ENCODE measurements around the gene LYSMD1.
A peak's percentile ranks its signal among the peaks of the same experiment; 100 is the strongest.

Gene LYSMD1

DNA sequence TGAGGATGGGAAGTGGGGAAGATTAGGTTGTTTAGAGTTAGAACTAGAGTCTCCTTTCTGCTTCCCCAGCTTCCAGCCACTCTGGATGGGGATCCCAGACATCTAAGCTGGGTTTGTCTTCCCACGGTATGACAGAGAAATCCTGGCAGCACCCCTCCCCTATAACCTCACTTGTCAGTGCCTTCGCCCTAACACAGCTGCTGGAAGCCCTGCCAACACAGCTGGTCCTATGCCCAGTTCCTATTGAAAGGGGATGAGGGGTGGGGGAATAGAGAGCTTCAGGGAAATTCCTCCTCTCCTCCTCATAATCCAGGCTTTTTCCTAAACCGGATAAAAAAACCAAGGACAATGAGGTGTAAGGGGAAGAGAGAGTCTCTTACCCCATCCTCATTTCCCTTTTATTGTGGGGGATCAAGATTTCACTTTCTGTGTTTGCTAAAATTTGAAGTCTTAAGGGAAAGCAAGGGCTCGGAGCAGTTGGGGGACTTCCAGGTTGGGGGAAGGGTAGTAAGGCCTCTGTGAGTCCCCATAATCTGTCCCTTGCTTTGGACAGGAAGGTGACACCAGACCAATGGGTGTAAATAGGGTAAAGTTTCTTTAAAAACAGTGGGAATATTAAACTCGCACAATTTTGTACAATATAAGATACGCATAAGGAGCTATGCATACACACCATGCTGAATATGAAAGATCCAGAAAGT, 9.5 kb upstream of the LYSMD1 start:
- DNase-seq, result no peak

DNA sequence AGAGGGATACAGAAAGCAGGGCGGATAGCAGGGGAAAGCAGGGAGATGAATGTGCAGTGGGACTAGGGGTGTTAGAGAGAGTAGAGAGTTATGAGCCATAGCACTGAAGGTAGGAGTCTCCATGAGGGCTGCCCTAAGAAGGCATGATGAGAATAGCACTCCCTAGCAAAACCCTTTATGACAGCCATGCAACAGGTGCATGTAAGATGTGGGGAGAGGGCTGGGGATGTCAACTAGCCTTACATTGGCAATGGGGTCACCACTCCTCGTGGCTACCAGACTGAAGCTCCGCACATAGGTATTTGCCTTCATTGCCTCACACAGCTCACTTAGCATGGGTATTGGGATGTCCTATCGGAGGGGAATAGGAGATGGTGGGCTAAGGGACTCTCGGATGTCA, 5.5 kb upstream of the LYSMD1 start:
- DNase-seq, result no peak

DNA sequence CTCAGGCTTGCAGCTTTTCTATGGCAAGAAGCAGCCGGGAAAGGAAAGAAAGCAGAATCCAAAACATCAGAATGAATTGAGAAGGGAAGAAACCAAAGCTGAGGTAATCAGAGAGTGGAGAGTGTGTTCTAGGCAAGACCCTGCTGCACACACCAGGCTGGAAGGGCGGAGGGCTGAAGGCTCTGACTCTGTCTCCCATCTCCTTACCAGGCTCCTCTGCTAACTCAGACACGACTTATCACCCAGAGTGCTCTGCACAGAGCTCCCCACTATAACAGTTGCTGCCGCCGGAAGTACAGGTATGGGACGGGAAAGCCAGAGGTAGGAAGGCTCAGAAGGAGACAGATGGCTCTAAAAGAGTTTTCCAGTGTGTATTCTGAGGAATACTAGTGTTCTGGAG, 1.4 kb upstream of the LYSMD1 start:
- DNase-seq, result no peak

DNA sequence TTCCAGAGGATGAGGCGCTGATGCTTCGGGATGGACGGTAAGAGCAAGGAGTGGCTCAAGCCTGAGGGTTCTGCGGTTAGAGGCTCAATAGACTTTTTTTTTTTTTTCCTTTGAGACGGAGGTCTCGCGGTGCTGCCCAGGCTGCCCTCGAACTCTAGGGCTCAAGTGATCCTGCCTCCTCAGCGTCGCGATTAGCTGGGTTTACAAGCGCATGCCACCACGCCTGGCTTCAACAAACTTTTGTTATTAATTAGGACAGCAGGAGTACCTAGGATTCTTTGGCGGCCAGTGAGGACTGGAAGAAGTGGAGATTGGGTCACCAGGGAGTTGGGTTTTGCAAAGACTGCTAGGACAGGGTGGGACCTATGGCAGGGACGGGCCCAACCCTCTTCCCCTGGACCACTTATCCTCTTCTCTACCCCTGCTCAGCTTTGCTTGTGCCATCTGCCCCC, 829 bp upstream of the LYSMD1 start:
- no peak for DNase-seq

DNA sequence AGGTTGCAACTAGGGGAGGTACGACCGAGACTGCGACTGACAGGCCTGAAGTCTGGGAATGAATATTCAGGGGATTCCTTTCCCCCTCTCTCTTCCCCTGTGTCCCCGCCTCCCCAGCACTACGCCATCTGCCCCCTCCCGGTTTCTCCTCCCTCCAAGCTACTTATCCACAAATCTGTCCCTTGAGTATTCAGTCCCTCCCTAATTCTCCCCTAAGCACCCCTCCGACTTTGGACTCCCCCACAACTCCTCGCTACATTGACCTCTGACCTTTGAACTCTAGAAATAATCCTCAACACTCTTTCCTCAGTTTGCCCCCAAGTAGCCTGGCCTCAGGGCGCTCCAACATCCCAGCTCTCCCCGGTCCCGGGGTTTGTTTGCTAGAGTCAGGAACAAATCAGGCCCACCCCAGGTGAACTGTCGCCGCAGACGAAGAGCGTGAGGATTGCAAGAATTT, 393 bp downstream of the LYSMD1 start:
- DNase-seq, result no peak

DNA sequence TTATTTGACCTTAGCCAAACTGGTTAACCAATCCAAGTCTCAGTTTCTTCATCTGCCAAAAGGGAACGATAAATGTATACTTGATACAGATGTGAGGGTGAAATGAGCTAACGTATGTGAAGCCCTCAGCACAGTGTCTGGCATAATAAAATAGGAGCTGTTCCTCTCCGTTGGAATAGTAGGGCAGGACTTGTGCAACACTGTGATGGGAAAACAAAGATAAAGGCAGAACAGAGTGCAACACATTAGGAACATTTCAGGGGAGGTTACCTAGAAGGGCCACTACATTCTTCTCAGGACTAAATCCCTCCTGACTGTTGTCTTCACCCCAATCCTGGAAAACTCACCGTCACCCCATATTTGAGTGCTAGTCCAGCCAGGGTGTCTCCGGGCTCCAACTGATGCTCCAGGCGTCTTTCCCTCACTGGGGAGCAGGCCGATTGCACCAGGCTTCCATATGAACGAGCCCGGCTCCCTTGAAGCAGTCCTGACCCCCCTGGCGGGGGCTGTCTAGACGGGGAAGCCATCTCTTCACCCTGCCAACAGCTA, 896 bp downstream of the LYSMD1 start:
- DNase-seq, result no peak

DNA sequence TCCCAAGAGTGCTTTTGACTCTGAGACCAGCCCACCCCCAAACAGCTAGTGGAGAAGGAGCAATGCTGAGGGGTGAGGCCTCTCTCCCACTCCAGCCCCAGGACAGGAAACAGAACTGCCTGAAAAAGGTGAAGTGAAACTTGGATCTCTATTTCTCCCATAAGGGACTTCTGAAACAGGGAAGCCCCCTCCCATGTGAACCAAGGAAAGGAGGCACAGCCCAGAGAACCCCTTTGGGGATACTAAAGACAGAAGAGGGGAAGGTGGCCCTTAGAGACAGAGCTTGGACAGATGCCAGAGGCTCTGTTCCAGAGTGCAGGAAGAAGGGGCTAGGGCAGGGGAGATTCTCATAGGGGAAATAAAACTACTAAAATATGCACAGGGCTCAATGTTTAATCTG, 6.3 kb downstream of the LYSMD1 start:
- DNase-seq, result no peak

DNA sequence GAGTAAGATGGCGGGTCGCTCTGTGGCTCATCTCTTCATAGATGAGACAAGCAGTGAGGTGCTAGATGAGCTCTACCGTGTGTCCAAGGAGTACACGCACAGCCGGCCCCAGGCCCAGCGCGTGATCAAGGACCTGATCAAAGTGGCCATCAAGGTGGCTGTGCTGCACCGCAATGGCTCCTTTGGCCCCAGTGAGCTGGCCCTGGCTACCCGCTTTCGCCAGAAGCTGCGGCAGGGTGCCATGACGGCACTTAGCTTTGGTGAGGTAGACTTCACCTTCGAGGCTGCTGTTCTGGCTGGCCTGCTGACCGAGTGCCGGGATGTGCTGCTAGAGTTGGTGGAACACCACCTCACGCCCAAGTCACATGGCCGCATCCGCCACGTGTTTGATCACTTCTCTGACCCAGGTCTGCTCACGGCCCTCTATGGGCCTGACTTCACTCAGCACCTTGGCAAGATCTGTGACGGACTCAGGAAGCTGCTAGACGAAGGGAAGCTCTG, 6.9 kb downstream of the LYSMD1 start:
- DNase-seq, result no peak

DNA sequence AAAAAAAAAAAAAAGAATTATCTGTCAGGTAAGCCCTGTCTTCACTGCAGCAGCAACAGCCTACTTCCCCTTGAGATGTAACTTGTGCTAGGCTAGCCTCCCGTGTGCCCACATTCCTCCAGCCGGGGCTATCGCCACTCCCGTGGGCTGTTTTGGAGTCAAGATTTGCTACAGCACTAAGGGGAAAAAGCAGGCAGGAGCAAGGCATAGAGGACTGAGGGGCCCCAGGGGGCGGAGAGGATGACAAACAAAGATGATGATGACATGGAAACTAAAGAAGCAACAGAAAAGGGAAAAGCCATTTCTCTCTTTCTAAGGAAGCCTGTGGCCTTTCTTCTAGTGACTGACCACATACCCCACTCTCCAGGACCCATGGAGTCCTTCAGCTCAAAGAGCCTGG, 7.4 kb downstream of the LYSMD1 start:
- peak; percentile 29 to 54 for DNase-seq

DNA sequence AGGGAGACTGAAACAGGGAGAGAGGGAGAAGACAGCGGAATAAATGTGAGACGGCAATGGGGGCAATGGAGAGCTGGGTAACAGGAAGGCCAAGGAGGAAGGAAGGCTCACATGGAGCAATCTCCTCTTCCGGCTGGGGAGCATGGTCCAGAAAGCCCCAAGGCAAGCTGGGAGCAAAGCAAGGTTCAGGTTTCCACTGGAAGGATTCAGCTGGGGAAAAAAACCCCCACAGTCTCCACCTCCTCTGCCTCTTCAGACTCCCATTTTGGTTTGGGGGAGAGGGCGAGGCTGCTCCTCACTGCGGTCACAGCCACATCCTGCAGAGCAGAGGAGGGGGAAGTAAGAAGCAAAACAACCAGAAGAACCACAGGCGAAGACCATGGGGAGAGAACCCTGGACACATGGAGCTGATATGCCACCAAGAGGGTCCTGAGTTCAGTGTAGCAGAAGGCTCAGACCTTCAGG, 8.6 kb downstream of the LYSMD1 start:
- peak; percentile 39 to 40 for DNase-seq

DNA sequence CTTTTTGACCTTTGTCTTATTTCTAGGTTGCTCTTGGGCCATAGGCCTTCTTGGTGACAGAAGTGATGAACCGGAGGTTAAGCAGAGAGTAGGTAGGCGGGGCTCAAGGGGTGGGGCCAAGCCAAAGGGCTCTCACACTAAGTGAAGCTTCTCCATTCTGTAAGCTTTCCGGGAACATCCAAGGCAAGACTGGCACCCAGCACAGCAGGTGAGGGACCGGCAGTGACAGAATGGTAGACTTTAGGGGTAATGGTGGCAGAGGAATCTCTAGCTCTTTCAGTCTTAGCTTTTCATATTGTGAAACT, 9.2 kb downstream of the LYSMD1 start, which contains the start of gene TNFAIP8L2:
TSS of gene TNFAIP8L2 (plus strand) at position 135 of the 305 bp plus-strand sequence. CDS start 2,049 bp downstream, outside the sequence.
- peak; percentile 73 for DNase-seq

DNA sequence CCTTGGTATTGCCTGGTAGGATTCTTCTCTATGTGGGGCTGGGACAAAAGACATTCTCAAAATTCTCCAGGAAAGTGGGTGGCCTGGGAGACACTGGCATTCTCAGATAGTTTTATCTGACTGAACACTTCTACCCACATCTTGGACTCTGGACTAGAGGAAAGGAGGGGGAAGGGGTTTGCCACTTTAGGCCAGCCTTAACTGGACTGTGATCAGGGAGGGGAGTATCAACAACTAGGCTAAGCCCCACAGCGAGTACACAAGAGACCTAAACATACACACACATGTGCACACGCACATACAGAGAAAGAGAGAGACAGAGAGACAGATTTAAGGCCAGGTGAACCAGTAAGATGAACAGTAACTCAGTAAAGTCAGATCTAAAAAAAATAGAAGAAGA, 18.0 kb downstream of the LYSMD1 start:
- DNase-seq, result no peak

DNA sequence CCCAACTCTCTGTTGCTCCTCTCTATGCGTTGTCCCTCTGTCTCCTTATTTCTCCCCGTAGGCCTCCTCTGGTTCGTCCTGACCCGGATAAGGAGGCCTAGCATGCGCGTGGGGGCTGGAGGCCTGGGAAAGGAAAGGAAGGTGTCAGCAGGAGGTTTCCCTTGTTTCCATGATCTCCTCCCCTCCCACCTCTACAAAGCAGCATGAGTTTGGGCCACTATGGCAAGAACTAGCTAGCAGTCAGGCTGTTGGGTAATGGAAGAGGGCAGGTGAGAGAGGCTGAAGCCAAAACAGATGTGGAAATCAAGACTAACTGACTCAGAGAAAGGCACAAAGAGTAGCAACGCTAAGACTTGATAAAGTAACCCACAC, 18.6 kb downstream of the LYSMD1 start:
- DNase-seq, result no peak

DNA sequence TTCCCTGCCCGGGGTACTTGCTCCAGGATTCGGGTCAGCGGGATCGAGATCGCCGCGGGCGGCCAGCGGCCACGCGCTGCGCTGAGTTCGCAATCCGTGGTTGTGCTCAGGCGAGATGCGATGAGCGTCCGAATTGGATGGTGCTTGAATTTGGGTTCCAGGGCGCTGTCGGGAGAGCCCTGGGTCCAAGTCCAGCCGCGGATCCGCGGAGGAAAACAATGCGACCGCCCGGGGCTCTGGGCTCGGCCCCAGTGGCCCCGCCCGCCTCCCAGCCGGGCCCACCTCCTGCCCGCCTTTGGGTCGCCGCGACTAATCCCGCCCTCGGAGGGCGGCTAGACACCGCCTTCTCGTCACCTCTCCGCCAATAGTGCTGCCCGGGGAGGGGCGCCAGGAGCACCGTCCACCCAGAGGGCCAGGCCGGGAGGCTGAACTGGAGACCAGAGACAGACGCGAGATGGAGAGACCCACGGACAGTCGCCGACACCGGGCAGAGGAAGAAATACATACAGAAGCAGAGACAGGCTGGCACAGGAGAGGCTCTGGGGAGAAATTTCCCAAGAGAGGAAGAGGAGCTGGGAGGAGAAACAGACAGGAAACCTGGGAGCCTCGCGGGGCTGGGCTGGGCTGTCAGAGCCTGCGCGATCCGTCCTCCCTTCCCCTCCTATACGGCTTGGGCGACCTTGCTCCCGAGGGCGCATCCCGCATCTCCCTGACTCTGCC, 19.1 kb downstream of the LYSMD1 start, which contains the start of gene SEMA6C:
TSS of gene SEMA6C (minus strand) at position 220 of the 720 bp plus-strand sequence. CDS start 4,010 bp downstream, outside the sequence.
- peak; percentile 79 to 84 for DNase-seq

DNA sequence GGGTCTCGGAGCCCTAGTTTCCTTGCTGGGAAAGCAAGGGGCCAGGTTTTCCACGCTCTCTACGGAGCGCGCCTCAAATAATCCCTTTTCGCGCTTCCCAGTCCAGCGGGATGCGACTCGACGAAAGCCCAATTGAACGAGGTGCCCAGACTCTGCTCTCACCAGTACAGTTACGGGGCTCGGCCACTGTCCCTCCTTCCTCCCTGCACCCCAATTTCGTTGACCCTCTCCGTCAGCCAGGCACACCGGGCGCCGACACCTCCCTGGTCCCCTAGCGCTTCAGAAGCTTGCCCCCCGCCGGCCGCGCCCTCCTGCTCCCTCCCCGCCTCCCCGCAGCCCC, 19.7 kb downstream of the LYSMD1 start:
- DNase-seq, result no peak

DNA sequence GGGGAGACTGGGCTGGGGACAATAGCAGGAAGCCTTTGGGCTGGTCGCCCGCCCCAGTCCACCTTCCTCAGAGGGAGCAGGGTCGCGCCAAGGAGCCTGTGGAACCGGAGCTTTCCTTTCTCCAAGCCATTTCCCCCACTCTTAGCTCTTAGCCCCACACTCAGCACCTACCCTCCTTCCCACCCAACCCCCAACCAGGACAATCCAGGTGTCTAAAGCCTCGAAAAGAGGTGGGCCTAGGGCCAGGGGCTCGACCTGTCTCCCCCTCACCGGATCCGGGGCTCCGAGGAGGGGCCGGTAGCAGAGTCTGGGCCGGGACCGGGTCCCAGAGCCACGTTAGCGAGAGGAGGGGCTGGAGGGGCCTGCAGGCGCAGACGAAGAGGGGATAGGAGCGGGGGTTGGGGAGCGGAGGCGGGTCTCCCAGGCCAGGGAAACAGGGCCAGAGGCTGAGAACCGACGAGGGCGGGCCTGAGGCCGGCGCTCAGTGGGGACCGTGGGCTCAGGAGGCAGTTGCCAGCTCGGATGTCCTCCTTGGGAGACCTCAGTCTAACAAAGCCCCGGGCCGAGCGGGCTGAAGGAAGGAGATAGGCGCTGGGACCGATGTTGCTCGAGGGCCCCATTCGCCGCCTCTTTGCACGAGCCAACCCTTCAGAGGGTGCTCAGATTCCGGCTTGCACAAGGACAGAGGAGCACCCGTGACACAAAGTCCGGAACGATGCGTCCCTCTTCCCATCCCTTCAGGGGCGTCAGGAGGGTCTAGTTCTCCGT, 20.2 kb downstream of the LYSMD1 start:
- no peak for DNase-seq

DNA sequence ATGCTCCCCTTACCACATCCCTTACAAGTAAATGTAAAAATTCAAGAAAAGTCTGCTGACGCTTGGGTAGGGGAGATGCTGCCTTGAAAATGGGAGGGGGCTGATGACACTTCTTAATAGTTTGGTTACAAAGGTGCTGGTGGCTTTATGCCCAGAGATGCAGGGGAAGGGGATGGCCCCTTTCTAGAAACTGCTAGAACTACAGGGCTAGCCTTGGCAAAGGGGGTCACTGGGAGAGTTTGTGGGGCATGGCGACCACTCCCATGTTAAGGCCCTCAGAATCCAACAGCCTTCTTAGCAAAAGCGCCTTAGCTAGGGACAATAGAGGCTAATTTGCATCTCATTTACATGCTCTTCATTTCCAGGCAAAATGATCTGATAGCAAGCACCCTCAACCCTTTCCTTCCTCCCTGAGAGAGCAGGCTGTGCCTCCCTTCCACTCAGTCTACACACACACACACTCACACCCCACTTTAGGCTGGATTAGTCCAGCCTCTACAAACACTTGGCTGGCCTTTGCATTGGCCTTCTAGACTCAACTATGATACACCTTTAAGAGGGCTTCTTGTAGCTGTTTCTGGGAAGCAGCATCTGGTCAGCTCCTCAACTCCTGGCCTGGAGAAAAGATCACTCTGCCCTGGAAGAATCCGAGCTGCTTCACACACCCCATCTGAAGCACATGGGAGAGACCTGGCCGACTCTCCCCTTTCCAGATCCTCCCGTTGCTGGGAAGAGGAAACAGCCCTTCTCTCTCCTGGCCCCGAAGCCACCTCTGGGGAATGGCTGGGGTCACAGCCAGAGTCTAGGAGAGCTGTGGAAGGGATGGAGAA, 21.0 kb downstream of the LYSMD1 start:
- no peak for DNase-seq

DNA sequence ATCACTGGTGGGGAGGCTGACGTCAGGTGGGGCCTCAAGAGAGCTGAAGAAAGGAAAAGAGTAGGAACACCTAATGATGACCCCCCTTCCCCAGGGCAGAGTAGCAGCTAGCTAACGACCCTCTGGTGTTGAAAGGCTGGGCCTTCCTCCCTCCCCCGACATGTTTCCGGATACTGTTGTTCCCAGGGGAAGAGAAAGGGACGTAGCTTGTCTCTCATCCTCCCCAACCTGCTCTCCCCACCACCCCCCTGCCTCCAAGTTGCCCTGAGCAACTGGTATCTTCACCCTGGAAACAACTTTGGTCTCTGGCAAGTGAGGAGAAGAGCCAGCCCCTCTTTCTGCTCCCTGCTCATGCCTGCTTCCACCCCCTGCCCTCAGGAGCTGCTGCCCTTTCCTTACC, 21.7 kb downstream of the LYSMD1 start:
- no peak for DNase-seq

DNA sequence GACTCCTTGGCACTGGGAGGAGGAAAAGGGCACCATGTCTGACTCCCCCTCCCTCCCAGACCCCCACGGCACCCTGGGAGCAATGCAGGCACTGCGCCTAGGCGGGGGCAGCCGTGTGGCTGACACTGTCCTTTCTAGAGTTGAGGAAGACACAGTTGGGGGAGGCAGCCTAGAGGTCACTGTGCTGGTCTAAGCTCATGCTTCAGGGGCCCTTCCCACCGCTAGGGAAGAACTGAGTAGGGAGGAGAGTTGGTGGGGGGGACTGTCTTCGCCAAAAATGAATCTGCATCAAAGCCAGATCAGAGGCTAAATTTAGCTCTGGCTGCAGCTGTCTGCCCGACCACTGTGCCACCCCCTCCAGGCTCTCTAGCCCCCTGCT, 22.7 kb downstream of the LYSMD1 start:
- no peak for DNase-seq

DNA sequence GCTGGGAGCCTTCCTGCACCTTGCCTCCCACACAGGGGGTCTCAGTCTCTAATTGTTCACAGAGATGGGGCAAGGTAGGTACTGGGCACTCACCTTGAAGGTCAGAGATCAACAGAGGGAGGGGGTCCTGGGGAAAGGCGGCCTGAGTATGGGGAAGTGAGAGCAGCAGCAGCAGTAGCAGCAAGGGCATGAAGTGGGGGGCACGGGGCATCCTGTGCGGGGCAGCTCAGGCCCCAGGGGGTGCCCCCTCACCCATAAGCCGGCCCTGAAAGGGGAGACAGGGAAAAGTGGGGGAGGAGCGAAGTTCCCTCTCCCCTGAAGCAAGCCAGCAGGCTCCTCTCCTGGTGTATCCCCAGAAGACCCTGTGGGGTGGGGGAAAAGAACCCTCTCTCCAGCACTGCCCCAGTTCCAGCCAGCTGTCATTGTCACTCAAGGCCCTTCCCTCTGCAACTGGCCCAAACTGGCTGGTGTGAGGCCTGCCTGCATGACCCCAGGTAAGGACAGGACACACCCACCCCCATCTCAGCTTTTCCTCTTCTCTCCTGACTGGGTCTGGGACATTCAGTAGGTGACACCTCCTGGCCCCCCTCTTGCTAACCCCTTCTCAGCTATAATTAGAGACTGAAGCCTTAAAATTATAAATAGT, 23.2 kb downstream of the LYSMD1 start:
- DNase-seq, result no peak

DNA sequence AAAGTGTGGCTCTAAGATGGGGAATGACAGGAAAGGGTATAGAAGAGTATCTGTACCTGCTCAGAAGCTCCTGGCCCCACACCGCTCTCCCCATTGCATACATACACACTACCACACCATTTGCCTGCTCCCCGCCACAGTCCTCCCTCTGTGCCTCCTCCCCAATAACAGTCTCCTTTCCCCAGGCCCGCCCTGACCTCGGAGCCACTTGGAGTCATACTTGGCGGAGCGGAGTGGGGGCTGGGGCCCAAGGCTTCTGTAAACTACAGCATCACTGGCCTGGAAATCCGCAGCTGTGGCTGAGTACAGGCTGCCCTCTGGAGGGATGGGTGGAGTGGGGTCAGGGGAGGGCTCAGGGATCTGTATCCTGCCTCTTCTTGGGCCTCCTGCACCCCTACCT, 27.9 kb downstream of the LYSMD1 start:
- no peak for DNase-seq
